Skin epidermis (tissue), 12 donors: ENCODE results near the gene SLC2A6.

ENCODE experiments used
- H3K27ac ChIP-seq, 21 experiments: fragments of 200-600 bp; sonication (generic) in 11 of 21; one replicate each; pipeline ENCODE4 v1.5.0; 2020; ENCODE audit warnings: mild to moderate bottlenecking in 3 of 21, inconsistent platforms in 2 of 21, moderate library complexity in 2 of 21
- H3K4me3 ChIP-seq, 7 experiments: fragments of 200-600 bp; sonication (generic) in 2 of 7; one replicate each; pipeline ENCODE4 v1.5.0; 2020; ENCODE audit warnings: inconsistent platforms in 2 of 7, mild to moderate bottlenecking in 2 of 7, moderate library complexity in 1 of 7

The SLC2A6 gene

DNA sequence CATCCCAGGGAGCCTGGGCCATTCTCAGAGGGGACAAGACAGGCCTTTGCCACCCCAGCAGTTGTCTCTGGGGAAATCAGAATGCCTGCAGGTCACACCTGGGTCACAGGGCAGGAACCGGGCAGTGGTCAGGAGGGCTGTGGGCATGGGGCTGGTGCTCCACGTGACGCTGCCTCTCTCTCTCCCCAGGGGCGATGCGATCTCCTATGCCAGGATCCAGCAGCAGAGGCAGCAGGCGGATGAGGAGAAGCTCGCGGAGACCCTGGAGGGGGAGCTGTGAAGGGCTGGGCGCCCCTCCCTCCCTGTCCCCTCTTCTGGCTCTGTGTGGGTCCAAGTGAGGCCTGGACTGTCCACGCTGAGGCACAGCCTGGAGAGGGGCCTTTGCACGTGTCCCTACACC lies 10.5 kb downstream of the SLC2A6 start:
- H3K27ac ChIP-seq = no peak overlapping the region
- no peak overlapping the region for H3K4me3 ChIP-seq

DNA sequence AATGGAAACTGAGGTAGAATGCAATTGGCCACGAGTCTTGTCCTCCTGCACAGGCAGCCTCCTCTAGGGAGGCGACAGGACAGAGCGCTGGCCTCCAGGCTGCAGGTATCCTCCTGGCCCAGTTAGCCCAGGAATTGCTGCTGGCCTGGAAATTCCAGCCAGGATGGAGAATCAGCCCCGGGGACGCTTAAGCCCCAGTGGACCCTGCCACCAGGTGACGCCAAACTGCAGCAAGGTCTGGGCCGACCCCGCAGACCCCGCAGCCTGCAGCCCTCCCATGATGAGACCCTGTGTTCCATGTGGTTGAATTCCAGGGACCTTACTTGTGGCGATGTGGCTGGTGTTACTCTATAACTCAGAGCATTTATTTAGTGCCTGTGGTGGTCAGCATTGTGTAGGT lies 11.8 kb downstream of the SLC2A6 start:
- Histone ChIP-seq H3K27ac (no peak overlapping the region), H3K4me3 (no peak overlapping the region)

DNA sequence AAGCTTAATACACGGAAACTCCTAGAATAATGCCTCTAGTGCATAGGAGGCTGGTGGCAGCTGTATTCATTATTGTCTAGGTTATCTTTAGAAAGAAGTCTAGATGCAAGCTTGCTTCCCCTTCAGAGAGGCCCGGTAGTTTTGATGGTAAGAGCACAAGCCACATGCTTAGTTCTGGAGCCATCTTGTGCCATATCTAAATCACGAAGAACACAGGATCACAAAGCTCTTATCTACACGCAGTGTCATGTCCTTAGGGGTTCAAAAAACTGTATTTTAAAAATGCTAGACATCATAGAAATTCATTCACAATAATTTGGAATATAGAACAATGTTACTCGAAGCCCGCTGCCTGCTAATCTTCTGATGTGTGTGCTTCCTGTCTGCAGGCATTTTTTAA lies 12.9 kb downstream of the SLC2A6 start:
- Histone ChIP-seq H3K4me3 (no peak overlapping the region), H3K27ac (no peak overlapping the region)

- Histone ChIP-seq H3K4me3 (no peak overlapping the region), H3K27ac (no peak overlapping the region)
Measured at GRCh38 chr9:133464638-133465037, 14.3 kb downstream of the SLC2A6 start.

DNA sequence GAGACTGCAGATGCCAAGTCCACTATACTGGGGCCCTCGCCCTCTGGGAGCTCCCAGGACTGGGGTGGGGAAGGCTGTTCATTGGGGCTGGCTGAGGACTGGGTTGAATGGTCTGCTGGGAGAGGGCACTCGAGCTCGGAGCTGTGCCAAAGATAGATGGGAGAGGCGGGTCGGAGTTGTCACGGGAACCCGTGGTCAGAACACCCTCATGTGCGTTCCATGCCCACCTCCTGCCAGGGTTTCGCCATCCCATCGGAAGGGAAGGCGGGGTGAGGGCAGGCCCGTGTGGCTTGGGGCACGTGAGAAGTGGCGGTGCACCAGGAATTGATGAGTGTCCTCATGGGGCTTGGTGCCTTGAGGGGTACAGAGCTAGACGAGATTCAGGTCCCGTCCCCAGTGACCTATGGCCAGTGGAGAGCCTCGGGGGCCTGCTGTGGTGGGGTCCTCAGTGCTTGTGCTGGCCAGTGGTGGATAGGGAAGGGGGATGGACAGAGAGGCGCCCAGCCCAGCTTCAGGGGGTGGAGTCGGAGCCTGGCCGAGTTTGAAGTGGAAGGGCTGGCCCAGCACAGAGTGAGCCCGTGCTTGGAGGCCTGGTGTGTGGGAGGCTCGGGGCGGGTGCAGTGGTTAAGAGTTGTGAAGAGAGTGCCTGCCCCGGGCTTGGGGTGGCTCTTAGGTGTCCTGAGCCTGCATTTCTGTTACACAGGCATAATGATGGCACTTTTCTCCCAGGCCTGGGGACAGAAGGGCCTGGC lies 14.9 kb downstream of the SLC2A6 start:
- Histone ChIP-seq H3K27ac (no peak overlapping the region), H3K4me3 (no peak overlapping the region)

GRCh38 chr9:133463234-133463863 lies 15.6 kb downstream of the SLC2A6 start:
- Histone ChIP-seq H3K4me3 (no peak overlapping the region), H3K27ac (no peak overlapping the region)

DNA sequence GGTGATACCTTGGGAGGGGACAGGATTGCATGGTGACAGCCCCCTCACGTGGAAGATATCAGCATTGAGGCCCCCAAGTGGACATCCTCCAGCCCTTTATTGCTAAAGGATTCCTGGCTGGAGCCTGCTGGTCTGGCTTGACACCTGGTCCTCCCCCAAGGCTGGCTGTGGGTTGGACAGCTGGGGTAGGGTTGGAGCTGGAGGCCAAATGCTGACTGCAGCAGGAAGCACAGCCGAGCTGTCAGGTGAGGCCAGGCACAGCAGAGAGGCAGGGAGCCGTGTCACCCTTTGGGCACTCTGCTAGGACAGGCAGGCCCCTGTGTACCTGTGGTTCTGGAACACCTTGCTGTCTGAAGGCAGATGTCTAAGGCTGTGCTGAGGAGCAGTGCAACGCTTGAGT lies 16.9 kb downstream of the SLC2A6 start:
- Histone ChIP-seq H3K4me3 (no peak overlapping the region), H3K27ac (no peak overlapping the region)

DNA sequence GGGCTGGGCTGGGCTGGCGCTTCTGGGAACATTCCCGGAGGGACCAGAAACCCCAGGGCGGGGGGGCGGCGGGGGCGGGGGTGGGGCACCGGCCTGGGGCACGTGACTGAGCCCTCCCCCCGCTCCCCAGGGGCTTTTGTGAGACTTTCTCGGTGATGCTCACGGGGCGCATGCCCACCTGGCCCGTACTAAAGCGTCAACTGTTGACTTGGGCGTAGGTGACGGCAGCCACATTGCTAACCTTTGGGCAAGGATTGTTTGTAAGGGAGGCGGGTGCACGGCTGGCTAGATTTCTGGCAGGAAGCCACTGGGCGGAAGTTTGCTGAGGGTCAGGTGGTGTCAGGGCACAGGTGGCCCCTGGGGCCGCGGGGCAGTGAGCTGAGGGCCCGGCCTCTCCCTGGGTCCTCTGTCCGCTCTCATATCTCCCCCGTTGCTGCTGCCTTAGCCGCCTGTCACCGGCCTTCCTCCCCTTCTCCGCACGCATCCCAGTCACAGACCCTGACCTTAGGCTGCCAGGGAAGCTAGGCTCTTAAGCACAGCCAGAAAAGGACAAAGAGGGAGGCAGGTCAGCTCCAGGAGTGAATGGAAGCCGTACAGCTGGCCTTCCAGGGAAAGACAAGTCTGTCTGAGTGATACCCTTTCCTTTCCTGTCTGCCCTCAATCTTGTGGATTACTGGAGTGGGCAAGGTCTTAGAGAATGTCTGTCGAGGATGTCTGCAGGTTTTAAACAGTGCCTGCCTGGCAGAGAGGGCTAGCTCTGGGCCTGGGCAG lies 18.3 kb downstream of the SLC2A6 start:
- Histone ChIP-seq H3K4me3 (peak overlapping the region; percentile 44 to 88 (median 70)), H3K27ac (peak overlapping the region in 20 of 21 experiments; percentile 54 to 93 (median 86))

DNA sequence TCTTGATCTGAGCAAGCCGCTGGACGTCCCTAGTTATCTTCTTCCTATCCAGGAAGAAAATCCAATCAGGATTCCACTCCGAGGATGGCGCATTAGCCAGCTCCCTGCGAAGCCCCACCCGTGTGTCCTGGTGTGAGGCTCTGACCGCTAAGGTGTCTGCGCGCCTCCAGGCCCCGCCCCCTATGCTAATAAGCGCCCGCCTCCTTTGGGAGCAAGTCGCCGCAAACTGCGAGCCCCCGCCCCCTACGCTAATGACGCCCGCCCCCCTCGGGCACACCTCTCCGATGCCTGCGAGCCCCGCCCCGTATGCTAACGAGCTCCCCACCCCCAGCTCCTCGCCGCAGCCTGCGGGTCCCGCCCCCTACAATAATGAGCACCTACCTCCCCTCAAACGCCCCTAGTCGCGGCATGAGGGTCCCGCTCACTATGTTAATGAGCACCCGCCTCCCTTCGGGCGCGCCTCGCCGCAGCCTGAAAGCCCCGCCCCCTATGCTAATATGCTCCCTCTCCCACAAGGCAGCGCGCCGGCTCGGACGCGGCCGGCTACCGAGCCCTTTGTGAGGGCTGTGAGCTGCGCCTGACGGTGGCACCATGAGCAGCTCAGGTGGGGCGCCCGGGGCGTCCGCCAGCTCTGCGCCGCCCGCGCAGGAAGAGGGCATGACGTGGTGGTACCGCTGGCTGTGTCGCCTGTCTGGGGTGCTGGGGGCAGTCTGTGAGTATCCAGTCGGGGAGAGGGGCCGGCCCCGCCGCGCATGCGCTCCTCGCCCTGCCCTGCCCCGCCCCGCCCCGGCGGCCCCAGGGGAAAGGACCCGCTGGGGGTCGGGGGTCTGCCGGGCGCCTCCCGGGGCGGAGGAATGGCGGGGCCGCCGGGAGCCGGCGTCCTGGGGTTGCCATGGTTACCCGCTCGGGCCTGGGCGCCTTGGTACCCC lies 19.2 kb downstream of the SLC2A6 start, which contains the start of gene CACFD1:
CACFD1 (plus strand) TSS at position 503 of the 929 bp plus-strand sequence; CDS start at position 592, 89 bp downstream.
- Histone ChIP-seq H3K27ac (peak within 1 kb of the TSS; percentile 46 to 93 (median 86)), H3K4me3 (peak within 1 kb of the TSS; percentile 44 to 88 (median 70))

- Histone ChIP-seq H3K4me3 (peak overlapping the region in 3 of 7 experiments; percentile 64 to 88 (median 70)), H3K27ac (no peak overlapping the region)
Measured at GRCh38 chr9:133458643-133459312, 20.1 kb downstream of the SLC2A6 start.

GRCh38 chr9:133457748-133458147 lies 21.2 kb downstream of the SLC2A6 start:
- no peak overlapping the region for H3K27ac ChIP-seq
- no peak overlapping the region for H3K4me3 ChIP-seq

DNA sequence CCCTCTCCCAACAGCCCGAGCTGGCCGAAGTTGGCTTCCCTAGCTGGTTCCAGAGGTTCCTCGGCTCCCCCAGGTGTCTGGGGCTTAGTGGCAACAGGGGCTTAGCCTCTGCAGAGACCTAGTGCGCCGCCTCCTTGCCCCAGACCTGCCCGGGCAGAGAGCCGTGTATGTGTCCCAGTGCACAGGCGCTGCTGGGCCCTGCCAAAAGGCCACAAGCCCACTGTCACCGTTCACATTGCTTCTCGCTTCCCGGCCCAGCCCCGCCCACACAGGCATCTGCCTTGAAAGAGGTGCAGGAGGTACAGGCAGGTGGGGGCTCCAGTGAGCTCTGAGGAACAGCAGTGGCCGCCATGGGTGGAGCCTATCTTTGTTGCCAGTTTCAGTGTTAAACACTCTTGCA lies 21.7 kb downstream of the SLC2A6 start:
- Histone ChIP-seq H3K27ac (no peak overlapping the region), H3K4me3 (no peak overlapping the region)

DNA sequence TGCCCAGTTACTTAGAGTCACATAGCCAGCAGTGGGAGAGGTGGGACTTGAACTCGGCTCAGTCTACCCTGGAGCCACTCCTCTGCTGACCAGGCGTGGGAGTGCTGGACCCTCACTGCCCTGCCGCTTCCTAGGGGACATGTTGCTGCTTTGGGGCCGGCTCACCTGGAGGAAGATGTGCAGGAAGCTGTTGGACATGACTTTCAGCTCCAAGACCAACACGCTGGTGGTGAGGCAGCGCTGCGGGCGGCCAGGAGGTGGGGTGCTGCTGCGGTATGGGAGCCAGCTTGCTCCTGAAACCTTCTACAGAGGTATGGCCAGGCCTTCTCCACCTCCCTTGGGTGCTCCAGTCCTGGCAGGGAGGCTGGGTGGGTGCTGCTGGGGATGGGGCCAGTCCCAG lies 22.5 kb downstream of the SLC2A6 start:
- H3K4me3 ChIP-seq = no peak overlapping the region
- no peak overlapping the region for H3K27ac ChIP-seq

DNA sequence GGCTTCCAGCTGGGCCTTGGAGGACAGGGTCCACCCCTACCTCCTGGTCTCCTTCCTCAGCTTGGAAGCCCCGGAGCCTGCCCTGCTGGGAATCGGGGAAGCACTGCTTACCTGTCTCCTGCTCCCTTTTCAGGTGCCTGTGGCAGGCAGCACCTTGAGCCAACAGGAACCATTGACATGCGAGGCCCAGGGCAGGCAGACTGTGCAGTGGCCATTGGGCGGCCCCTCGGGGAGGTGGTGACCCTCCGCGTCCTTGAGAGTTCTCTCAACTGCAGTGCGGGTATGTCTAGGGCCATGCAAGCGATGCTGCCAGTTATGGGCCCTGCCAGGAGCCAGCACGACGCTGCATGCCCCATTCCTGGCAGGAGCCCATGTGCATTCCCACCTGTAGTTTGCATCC lies 23.0 kb downstream of the SLC2A6 start:
- Histone ChIP-seq H3K4me3 (no peak overlapping the region), H3K27ac (no peak overlapping the region)

DNA sequence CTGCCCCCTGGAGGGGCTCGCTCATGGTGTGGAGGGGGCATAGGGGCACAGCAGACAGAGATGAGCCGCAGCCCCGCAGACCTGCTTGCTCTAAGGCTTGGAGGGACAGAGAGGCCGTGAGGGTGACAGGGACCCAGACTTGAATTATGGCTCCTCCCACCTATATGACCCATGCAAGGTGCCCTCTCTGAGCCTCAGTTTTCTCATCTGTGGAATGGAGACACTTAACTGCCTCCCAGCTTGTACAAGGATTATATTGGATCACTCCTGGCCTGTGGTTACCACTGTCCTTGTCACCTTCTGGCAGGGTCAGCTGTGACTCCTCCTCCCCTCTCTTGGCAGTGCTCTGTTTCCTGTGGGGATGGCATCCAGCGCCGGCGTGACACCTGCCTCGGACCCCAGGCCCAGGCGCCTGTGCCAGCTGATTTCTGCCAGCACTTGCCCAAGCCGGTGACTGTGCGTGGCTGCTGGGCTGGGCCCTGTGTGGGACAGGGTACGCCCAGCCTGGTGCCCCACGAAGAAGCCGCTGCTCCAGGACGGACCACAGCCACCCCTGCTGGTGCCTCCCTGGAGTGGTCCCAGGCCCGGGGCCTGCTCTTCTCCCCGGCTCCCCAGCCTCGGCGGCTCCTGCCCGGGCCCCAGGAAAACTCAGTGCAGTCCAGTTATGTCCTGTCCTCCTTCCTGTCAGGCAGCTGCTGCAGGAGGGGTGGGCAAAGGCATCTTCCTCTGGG lies 23.8 kb downstream of the SLC2A6 start:
- Histone ChIP-seq H3K4me3 (no peak overlapping the region), H3K27ac (no peak overlapping the region)

GRCh38 chr9:133454325-133454724 lies 24.6 kb downstream of the SLC2A6 start:
- no peak overlapping the region for H3K4me3 ChIP-seq
- no peak overlapping the region for H3K27ac ChIP-seq

GRCh38 chr9:133453651-133454050 lies 25.2 kb downstream of the SLC2A6 start:
- no peak overlapping the region for H3K27ac ChIP-seq

DNA sequence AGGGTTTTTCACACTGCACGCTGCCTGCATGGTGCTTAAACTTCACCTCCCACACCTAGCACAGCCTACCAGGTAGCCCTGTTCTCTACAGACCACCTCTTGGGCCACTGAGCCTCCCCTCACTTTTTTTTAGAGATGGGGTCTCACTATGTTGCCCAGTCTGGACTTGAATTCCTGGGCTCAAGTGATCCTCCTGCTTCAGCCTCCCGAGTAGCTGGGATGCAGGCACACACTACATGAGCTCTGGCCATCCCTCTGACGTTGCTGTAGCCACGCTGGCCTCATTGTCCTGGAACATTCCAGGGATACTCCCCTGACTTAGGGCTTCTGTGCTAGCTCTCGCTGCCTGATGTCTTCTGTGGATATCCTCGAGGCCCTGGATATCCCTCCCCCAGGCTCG lies 26.3 kb downstream of the SLC2A6 start:
- Histone ChIP-seq H3K27ac (no peak overlapping the region), H3K4me3 (no peak overlapping the region)

More at GRCh38 chr9:133453651-133454050, 25.2 kb downstream of the SLC2A6 start:
- no peak overlapping the region for H3K4me3 ChIP-seq
